Adipocyte (in vitro differentiated cells): Measurements from ENCODE around the gene APOBEC3A.
"Not testable (repeated sequence)": the region's sequence is repeated elsewhere in the genome, so short reads cannot be mapped to it uniquely, and the experiment has no call there.

Source experiments
- DNase-seq: peaks from one replicate; pipeline ENCODE4 v3.0.0-alpha.2; 2015; ENCODE audit warnings: low read depth
- H3K27me3 ChIP-seq: replicated peaks from 2 replicates; pipeline ENCODE4 v1.7.0; 2013; ENCODE audit warnings: mild to moderate bottlenecking, low read length, moderate library complexity; ENCODE audit not compliant: control insufficient read depth, insufficient read depth
- H3K36me3 ChIP-seq: 2 replicates; pipeline ENCODE4 v1.7.0; 2013; ENCODE audit warnings: low read length, mild to moderate bottlenecking, moderate library complexity; ENCODE audit not compliant: control insufficient read depth, insufficient read depth, severe bottlenecking
- H3K4me1 ChIP-seq: 2 replicates; pipeline ENCODE4 v1.7.0; 2013; ENCODE audit warnings: mild to moderate bottlenecking, low read length, moderate library complexity; ENCODE audit not compliant: control insufficient read depth, insufficient read depth
- H3K4me3 ChIP-seq: 2 replicates; pipeline ENCODE4 v1.7.0; 2013; ENCODE audit warnings: mild to moderate bottlenecking, low read length, moderate library complexity
- H3K9ac ChIP-seq: 2 replicates; pipeline ENCODE4 v1.7.0; 2013; ENCODE audit warnings: mild to moderate bottlenecking, low read length, moderate library complexity
- H3K9me3 ChIP-seq: 2 replicates; pipeline ENCODE4 v1.7.0; 2013; ENCODE audit warnings: mild to moderate bottlenecking, low read length, moderate library complexity; ENCODE audit not compliant: control insufficient read depth

The APOBEC3A gene

DNA sequence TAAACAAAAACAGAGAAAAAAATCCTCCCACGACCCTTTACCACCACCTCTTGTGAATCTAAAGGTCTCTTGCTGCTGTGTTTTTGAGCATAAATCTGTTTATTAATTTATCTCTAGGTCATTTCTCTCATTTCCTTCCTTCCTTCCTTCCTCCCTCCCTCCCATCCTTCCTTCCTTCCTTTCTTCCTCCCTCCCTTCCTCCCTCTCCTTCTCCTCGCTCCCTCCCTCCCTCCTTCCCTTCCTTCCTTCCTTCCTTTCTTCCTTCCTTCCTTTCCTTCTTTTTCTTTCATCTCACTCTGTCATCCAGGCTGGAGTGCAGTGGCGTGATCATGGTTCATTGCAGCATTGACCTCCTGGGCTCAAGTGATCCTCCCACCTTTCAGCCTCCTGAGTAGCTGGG lies 13.5 kb upstream of the APOBEC3A start:
- Histone ChIP-seq H3K27me3 (peaks cover 61% of the 10 kb centered on the region), H3K36me3 (no peaks in the 10 kb centered on the region), H3K9ac (no peak overlapping the region), H3K9me3 (no peaks in the 10 kb centered on the region), H3K4me1 (no peaks in the 10 kb centered on the region), H3K4me3 (no peak overlapping the region)
- no peak for DNase-seq

DNA sequence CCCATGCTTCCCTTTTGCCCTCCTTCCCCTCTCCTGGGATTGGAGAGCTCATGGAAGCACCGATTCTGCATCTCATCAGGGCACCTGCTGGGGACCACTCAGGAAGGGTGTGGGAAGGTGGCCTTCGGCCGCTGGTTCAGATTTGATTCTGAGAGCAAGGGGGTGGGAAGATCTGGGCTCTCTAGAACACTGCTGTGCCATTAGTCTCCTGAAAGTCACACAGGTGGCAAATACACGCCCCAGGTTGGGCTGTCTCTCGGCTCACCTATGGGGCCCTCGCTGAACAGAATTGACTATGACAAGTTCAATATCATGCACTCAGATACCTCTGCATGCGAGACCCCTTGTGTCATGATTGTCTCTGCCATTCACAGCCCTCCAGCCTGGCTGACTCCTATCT lies 12.8 kb upstream of the APOBEC3A start:
- H3K27me3 ChIP-seq, result peaks cover 60% of the 10 kb centered on the region
- no peak overlapping the region for H3K4me3 ChIP-seq
- no peaks in the 10 kb centered on the region for H3K36me3 ChIP-seq
- H3K9me3 ChIP-seq, result no peaks in the 10 kb centered on the region
- DNase-seq, result no peak
- no peak overlapping the region for H3K9ac ChIP-seq
- H3K4me1 ChIP-seq, result no peaks in the 10 kb centered on the region

DNA sequence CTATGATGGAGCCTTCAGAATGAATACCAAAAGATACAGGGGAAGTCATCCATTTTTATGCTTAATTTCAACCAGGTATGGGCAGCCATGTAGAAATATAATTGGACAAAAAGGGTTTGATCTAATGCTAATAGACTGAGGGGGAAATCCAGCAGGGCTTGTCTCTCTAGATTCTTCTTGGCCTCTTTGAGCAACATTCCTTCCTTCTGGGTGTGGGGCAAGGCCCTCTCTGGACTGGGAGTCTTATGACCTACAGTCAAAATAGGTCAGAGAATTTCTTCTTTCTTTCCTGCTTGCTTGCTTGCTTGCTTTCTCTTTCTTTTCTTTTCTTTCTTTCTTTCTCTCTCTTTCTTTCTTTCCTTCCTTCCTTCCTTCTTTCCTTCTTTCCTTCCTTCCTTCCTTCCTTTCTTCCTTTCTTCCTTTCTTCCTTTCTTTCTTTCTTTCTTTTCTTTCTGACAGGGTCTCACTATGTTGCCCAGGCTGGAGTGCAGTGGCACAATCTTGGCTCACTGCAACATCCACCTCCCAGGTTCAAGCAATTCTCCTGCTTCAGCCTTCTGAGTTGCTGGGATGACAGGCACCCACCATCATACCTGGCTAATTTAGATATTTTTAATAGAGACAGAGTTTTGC lies 11.6 kb upstream of the APOBEC3A start:
- H3K4me1 ChIP-seq, H3K9ac ChIP-seq, H3K4me3 ChIP-seq, H3K9me3 ChIP-seq, H3K36me3 ChIP-seq, DNase-seq: not testable (repeated sequence)
- peaks cover 68% of the 10 kb centered on the region for H3K27me3 ChIP-seq

DNA sequence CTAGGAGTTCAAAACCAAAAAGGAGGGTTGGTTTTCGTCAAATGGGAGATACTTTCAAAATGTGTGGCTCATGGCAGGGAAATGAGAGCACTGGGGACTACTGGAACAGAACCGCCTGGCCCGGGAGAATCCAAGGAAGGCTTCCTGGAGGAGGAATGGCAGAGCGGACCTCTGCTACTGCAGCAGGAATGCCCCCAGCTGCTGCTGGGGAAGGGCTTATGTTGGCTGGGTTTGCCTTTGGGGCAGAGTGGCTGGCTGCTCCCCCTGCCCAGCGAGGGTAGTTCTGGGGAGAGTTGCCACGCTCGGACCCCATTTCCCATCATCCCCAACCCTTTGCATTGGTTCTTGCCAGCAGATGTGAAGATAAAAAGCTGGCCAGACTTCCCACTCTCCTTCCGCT lies 10.6 kb upstream of the APOBEC3A start:
- peaks cover 72% of the 10 kb centered on the region for H3K27me3 ChIP-seq
- DNase-seq, result no peak

DNA sequence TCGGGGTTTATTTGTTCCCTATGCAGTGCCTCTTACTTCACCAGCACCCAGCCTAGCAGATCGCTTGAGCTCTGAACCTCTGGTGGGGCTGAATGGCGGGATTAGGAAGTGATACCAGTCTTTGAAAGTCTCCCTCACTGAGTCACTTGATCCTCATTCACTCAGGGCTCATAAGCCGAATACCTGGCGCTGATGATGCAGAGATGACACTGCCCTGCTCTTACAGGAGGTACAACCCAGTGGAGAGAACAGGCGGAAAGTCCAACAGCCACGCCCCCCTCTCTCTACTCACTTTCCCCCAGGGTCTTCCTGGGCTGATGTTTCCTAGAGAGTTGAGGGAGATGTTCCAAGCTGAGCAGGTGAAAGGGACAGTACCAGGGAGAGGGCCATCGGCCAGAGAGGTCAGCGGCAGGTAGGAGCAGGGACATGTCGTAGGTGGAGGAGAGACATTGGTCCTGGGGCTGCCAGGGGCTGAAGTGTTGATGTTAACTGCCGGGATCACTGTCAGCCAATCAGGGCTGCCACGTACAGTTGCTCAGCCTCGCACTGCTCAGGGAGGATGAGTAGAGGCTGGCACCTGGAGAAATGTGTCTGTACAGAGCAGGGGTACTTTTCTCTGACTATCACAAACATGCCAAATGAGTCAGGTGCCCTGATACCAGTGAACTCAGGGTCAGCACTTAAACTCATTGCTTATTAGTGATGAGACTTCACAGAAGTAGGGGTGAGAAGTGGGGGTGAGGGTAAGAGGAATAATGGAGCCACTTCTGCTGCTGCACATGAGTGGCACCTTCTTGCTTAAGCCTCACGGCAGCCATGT lies 9.9 kb upstream of the APOBEC3A start:
- Histone ChIP-seq H3K9me3 (no peaks in the 10 kb centered on the region), H3K36me3 (no peaks in the 10 kb centered on the region), H3K27me3 (peaks cover 68% of the 10 kb centered on the region)

More for the DNA sequence above, 10.6 kb upstream of the APOBEC3A start:
- Histone ChIP-seq H3K4me3 (no peak overlapping the region), H3K36me3 (no peaks in the 10 kb centered on the region), H3K9me3 (no peaks in the 10 kb centered on the region), H3K4me1 (peaks cover under 1% of the 10 kb centered on the region), H3K9ac (no peak overlapping the region)

DNA sequence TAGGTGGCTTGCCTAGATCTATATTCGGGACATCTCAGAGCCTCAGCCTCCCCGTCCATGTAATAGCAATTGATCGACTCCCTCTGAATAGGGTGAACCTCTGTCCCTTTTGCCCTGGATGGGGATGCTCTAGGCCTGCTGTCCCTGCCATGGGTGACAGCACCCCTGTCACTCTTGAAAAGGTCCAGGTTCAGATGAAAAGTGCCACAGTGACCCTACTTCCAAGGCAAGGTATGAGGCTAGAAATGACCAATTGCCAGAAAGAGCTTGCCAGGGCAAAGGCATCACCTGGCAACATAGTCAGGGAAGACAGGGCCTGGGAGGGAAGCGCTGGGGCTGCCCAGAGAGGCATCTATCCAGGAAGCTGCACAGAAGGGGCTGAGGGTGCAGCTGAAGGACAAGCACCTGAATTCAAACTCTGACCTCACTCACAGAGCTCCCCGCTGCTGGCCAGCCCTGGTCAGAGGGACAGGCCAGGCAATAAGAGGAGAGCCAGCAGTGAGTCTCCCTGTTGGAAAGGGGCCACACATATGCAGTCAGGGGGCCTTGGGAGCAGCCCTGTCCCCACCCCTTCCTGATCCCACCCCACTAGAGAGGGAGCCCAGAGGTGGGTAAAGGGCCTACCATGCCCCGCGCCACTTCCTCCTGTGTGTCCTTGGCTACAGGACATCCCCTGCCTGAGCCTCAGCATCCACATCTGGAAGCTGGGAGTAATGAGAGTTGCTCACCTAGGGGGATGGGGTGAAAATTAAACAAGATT lies 9.0 kb upstream of the APOBEC3A start:
- peaks cover 8% of the 10 kb centered on the region for H3K4me1 ChIP-seq
- peaks cover 69% of the 10 kb centered on the region for H3K27me3 ChIP-seq
- H3K9me3 ChIP-seq, result no peaks in the 10 kb centered on the region
- DNase-seq, result no peak
- H3K4me3 ChIP-seq, result no peak overlapping the region
- no peak overlapping the region for H3K9ac ChIP-seq
- no peaks in the 10 kb centered on the region for H3K36me3 ChIP-seq

More for the DNA sequence above, 9.9 kb upstream of the APOBEC3A start:
- Histone ChIP-seq H3K4me3 (no peak overlapping the region), H3K4me1 (peaks cover 8% of the 10 kb centered on the region), H3K9ac (no peak overlapping the region)
- no peak for DNase-seq

DNA sequence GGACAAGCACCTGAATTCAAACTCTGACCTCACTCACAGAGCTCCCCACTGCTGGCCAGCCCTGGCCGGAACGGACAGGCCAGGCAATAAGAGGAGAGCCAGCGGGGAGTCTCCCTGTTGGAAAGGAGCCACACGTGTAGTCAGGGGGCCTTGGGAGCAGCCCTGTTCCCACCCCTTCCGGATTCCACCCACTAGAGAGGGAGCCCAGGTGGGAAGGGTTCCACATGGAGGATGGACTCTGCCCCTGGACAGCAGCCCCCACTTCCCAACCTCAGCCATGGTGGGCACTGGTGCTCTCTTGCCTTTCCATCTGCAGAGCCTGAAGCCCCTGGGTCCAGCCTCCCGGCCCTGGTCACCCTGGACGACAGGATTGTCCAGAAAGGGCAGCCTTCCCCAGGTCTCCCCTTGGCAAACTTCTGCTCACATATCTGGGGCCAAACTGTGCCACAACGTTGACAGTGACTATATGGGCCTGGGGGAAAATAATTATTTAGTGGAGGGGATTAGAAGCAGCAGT lies 7.5 kb upstream of the APOBEC3A start:
- Histone ChIP-seq H3K9me3 (no peaks in the 10 kb centered on the region), H3K4me3 (no peak overlapping the region), H3K36me3 (no peaks in the 10 kb centered on the region), H3K27me3 (peaks cover 67% of the 10 kb centered on the region), H3K4me1 (peaks cover 8% of the 10 kb centered on the region), H3K9ac (no peak overlapping the region)
- no peak for DNase-seq

DNA sequence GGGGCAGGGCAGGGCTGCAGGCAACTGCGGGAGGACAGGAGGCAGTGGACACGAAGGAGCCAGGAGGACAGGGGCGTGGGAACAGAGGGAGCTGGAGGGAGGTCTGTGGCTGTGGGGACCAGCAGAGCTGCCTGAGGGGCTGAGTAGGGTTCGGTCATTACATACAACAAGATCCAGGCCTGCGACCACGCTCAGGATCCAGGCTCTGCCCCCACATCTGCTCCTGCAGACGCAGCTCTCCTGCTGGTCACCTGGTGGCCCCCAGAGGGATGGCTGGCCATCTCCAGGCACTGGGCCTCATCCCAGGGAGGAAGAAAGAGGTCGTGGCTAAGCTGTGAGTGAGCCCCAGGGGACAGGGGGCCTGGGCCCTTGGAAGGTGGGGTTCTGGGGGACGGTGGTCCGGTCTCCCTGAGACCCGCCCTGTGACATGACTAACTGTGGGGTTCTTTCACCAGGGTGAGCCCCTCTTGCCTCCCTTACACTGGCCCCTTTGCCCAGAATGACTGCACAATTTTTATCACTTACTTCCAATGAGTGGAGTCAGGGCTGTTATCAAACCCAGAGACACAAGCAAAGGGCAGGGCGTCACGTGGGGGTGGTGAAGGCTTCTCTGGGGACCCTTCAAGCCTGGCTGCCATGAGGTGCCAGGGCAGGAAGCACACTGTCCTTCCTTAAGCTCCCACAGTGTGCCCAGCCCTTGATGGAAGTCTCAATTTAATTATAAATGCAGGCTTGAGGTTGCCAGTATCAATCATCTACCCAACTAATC lies 6.7 kb upstream of the APOBEC3A start:
- Histone ChIP-seq H3K4me3 (no peak overlapping the region), H3K36me3 (no peaks in the 10 kb centered on the region), H3K9me3 (no peaks in the 10 kb centered on the region), H3K9ac (no peak overlapping the region), H3K4me1 (peaks cover 8% of the 10 kb centered on the region), H3K27me3 (peaks cover 67% of the 10 kb centered on the region)
- DNase-seq, result no peak

DNA sequence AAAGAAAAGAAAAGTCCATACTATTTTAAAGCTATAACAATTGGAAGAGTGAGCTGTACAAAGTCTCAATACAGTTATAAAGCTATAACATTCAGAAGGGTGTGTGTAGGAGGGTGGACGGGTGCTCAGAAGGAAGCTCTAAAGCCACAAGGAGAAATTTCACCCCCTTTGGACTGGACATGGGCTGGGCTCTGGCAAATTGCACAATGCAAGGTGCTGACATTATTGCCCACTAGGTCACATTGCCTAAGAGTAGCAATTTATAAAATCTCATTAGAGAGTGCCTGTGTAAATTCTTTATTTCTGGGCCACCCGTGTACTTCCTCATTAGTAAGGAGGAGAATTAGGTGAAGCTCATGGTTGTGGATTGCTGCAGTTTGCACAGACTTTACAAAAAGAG lies 5.7 kb upstream of the APOBEC3A start:
- H3K4me3 ChIP-seq, result no peak overlapping the region
- peaks cover 73% of the 10 kb centered on the region for H3K27me3 ChIP-seq
- no peak overlapping the region for H3K9ac ChIP-seq
- H3K9me3 ChIP-seq, result no peaks in the 10 kb centered on the region
- peaks cover 8% of the 10 kb centered on the region for H3K4me1 ChIP-seq
- H3K36me3 ChIP-seq, result no peaks in the 10 kb centered on the region
- no peak for DNase-seq

DNA sequence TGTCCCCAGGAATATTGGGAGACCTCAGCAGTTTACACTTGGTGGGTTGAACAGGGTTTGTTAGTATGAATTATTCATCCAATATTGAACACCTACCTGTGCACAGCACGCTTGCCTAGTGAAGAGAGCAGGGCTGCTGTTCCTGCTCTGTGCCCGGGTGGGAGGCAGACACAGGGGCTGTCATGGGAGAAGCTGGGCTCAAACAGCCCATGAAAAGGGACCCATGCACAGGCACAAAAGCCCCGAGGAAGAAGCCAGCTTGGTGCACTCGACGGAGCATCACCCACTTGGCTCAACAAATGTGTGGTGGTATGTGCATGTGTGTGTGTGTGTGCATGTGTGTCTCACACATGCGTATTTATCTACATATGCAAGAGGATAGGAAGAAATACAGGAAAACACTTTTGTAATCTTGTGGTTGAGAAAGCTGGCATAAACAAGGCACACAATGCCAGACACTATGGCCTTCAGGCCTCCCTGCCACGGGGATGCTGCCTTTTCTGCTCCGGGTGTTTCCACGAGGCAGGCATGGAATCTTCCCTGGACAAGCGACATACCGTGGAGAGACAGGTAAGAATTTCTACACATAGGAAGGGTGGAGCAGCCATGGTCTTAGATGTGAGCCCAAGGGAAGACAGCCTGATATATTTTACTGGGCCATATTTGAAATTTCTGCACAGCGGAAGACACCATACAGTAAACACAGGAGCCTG lies 5.0 kb upstream of the APOBEC3A start:
- no peak overlapping the region for H3K4me3 ChIP-seq

More for the DNA sequence above, 5.0 kb upstream of the APOBEC3A start:
- Histone ChIP-seq H3K4me1 (peaks cover 8% of the 10 kb centered on the region), H3K36me3 (no peaks in the 10 kb centered on the region), H3K9ac (no peak overlapping the region), H3K9me3 (no peaks in the 10 kb centered on the region), H3K27me3 (peaks cover 72% of the 10 kb centered on the region)
- DNase-seq, result no peak
